Stimulated activated CD8-positive, alpha-beta memory T cell treated with anti-CD3 and anti-CD28 coated beads, Interleukin-12 subunit alpha, Interleukin-12 subunit beta, amount 100 ng/mL, for 24 hours (primary cell): ENCODE data around the gene APC.
"Not testable (repeated sequence)": the region's sequence is repeated elsewhere in the genome, so short reads cannot be mapped to it uniquely, and the experiment has no call there.

Experiments
- DNase-seq: peaks from one replicate; pipeline ENCODE4 v3.0.0-alpha.2; 2020; ENCODE audit errors: extremely low read depth

The APC gene

DNA sequence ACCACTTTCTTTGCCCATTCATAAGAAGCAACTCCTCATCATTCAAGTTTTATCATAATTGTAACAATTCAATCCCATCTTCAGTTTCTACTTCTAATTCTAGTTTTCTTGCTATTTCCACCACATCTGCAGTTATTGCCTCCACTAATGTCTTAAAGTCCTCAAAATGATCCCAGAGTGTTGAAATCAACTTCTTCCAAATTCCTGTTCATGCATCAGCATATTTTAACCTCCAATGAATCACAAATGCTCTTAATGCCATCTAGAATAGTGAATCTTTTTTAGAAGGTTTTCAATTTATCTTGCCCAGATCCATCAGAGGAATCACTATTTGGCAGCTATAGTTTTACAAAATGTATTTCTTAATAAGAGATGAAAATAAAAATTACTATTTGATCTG, 120.2 kb downstream of the APC start:
- no peak for DNase-seq

DNA sequence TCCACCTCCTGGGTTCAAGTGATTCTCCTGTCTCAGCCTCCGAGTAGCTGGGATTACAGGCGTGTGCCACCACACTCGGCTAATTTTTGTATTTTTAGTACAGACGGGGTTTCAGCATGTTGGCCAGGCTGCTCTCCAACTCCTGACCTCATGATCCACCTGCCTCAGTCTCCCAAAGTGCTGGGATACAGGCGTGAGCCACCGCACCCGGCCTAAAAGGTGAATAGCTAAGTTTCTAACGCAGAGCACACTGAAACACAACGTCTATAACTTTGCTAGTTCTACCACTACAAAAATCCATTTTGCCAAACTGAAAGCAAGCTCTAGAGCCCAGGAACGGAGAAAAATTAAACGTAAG, 122.9 kb downstream of the APC start:
- DNase-seq: not testable (repeated sequence)

DNA sequence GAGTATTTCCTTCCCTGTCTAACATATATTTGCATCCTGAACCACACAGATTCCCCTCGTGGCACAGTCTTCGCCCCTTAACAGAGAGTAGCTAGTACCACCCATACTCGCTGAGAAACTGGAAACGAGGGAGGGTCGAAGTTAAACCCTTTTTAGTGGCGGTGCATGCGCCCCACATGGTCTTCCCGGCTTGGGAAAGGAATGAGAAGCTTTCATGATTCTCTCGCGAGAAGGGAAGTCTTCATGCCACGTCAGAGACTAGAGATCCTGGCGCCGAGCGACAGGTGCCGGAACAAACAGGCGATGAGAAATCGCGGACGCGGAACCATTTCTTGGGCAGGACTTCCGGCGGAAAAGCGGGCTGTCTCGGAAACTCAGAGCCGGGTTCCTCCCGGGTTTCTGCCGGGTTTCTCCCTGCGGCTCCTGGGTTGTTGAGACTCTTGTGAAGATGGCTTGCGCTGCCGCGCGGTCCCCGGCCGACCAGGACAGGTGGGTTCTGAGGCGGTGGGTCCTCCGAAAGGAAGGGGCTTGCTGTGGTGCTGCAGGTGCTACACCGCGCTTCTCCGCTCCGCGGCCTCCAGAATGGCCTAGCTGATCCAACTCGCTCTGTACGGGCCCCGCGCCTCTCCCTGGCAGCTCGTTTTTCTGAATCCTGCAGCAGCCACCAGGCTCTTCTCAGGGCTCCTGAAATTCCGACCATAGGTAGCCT, 123.4 kb downstream of the APC start, which contains the start of gene SRP19:
Gene SRP19 (plus strand): TSS at position 359 of the 709 bp plus-strand sequence. CDS start 90 bp downstream, at position 449.
- DNase-seq: peak; percentile 68

DNA sequence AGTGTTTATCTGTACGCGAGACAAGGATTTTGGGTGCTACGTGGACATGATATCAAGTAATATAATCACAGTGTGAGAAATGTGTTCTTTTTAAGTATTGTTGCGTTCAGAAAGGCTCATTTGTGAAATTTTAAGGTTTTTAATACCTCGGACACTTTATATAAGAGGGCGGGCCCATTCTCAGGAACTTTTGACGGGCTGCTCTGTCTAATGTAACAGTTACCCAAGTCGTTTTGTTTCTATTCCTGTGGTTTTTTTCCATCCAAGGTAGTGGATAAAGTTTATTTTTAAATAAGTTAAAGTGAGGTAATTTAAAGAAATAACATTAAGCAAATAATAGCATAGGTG, 123.9 kb downstream of the APC start:
- no peak for DNase-seq

DNA sequence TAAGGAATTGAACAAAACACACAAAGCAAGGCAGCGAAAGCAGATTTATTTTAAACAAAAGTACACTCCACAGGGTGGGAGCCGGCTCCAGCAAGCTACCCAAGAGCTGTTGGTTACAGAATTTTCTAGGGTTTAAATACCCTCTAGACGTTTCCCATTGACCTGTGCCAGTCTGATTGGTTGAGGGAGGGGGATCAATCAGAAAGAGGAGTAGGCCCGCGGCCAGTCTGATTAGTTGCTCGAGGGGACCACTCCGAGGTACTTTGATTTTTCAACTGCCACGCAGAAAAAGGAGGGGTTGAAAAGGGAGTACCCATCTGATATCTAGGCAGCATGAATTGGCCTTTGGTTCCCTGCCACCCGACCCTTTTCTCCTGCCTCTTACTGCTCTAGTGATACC, 124.4 kb downstream of the APC start:
- DNase-seq: no peak

DNA sequence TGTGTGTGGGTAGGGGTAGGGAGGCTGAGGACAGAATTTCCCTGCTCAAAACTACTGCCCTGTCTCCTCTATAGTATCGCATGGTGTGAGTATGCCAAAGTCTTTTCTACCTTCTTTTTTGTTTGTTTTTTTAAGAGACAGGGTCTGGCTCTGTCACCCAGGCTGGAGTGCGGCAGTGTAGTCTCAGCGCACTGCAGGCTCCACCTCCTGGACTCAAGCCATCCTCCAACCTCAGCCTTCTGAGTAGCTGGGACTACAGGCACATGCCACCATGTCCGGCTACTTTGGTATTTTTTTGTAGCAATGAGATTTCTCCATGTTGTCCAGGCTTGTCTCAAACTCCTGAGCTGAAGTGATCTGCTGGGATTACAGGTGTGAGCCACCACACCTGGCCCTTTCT, 125.9 kb downstream of the APC start:
- DNase-seq: no peak

DNA sequence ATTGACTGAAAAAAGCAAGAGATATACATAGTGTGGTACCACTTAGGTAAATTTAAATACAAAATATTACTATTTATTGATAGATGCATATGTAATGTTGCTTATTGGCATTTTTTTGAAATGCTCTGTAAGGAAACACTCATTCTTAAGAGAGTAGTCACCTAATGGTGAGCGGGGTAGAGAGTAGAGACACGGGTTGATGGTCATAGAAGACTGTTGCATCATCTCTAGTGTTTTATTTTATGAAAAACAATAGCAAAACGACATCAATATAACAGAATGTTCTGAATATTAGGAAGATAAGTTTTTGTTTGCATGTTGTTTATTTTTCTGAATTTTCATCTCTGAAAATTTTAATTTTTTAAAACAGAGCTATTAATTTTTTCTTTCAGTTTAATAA, 127.4 kb downstream of the APC start:
- DNase-seq: no peak

DNA sequence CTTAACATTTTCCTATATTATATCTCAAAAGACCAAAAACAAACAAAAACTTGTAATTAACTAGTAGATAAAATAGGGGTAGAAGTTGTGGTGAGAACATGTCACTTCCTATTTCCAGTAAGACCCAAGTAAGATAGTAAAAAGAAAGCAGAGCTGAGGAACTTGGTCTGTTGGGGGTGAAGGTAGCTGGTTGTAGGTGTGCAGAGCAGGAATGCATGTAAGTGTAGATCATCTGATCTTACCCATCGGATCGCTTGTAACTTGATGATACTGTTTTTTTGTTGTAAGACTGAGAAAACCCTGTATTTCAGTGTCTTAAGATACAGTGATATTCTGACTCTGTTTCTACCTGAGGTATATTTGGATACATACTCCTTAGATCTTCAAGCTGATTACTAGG, 129.1 kb downstream of the APC start:
- no peak for DNase-seq

DNA sequence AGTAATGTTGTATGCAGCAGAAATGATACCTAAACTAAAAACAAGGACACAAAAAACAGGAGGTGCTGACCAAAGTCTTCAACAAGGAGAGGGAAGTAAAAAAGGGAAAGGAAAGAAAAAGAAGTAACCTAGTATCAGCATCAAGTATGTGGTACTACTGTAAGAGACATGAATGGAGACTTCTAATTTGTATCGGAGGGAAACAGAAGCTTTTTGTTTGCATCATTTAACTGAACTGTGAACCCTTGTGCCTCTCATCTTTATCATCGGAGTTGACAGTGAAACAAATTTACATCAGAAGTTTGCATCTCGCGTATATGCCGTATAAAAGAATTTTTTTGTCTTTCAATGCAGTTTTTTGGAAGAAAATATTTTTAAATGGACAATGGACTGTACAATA, 129.7 kb downstream of the APC start:
- DNase-seq: no peak

DNA sequence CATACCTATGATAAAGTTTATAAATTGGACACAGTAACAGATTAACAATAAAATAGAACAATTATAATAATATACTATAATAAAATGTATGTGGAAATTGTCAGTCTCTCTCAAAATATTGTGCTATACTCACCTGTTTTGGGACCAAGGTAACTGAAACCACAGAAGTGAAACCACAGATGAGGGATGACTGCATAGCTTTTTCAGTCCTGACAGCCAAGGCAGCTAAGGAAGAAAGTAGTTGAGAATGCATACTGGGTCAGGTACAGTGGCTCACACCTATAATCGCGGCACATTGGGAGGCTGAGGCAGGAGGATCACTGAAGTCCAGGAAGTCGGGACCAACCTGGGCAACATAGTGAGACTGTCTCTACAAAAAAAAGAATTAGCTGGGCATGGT, 132.3 kb downstream of the APC start:
- no peak for DNase-seq

DNA sequence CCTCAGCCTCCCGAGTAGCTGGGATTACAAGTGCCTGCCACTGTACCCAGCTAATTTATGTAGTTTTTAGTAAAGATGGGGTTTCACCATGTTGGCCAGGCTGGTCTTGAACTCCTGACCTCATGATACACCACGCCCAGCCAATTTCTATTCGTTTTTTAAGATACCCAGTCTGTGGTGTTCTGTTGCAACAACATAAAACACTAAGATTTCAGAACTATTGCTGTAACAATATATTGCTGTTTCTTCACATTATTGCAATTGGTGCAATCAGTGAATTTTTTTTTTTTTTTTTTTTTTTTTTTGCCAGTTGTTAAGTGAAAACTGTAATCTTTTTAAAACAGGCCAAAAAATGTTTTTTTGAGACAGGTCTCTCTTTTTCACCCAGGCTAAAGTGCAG, 133.3 kb downstream of the APC start:
- no peak for DNase-seq

DNA sequence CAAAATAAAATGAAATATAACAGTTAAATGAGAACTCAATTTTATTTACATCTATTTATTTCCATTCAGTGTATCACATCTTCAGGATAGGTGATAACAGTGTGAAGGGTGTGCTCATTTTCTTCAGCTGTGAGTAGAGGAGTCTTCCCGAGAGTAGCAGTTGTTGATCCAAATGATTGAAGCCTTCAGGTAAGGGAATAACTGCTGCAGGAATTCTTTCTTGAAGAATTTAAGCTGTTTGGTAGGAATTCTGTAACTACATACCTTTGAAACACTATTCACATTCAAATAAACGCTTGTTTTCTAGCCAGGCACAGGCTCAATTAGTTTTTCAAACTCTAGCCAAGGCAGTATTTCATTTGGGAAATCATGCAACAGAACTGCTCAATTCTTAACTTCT, 138.7 kb downstream of the APC start:
- DNase-seq: no peak

DNA sequence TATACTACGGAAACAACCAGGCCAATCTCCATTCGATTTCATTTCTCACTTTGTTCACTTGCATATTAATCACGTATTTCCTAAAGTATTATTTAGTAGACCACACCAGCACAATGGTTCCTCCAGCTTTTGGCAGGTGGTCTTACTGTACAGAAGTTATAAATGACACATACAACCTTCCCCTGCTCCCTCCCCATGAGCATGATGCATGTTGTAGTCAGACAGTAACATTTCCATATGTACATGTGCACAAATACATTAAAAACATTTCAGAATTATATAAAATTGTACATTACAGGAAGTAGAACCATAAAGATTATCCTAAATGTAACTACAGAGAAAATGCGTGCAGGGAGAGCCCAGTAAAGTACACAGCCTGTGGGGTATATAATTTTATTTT, 140.4 kb downstream of the APC start:
- no peak for DNase-seq

DNA sequence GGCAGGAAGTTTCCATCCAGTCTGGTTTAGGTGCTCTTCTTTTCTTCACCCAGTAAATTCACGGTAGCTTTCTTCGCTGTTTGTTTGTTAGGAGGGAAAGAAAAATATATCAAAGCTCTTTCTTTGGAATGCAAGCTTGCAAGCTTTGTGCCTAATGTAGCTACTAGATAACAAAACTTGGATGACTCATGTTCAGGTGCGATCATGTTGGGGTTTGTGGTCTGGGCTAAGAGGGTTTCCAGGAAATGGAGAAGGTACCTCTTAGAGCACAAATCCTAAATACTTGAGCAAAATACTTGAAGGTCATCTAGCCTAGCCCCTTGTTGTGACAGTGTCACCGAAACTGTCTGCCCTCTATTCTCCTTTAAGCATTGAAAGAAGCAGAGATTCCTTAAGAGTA, 141.1 kb downstream of the APC start:
- DNase-seq: no peak

DNA sequence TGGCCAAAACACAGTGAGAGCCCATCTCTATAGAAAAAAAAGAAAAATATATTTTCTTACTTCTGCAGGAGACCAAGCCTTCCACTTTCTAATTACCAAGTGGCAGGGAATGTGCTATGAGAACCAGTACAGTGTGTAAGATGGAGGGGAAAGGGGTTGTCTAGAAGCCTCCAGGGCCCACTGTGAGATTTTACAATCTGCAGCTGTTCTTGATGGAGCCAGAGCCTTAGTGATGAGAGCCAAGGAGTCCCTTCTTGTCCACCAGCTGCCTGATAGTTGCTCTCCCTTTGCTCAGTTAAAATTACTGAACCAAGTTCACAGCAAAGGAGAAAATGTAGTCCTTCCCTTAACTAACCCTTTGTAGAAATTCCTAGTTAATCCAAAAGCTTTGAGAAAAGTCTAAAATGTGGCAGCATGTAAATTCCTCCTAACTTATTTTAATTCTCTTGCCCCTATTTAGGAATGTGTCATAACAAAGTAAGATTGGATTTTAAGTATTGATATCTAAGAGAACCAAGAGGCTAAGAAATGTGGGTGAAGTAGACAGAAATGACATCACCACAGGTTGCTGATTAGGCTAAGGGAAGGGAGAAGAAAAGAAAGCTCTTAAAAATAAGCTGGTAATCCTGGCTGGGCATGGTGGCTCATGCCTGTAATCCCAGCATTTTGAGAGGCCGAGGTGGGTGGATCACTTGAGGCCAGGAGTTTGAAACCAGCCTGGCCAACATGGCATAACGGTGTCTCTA, 142.7 kb downstream of the APC start:
- no peak for DNase-seq

DNA sequence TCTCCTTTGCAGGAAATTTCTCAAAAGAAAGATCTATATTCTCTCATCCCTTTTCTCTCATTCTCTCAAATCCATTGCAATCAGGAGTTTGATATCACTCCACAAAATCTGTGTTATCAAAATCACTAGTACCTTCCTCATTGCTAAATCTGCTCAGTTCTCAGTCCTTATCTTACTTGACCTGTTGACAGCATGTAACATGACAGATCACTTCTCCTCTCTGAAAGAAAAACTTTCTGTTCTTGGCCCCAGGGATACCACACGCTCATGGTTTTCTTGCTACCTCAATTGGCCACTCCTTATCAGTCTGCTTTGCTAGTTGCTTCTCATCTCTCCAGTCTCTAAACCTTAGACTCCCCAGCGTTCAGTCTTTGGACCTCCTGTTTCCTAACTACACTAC, 145.5 kb downstream of the APC start:
- no peak for DNase-seq

DNA sequence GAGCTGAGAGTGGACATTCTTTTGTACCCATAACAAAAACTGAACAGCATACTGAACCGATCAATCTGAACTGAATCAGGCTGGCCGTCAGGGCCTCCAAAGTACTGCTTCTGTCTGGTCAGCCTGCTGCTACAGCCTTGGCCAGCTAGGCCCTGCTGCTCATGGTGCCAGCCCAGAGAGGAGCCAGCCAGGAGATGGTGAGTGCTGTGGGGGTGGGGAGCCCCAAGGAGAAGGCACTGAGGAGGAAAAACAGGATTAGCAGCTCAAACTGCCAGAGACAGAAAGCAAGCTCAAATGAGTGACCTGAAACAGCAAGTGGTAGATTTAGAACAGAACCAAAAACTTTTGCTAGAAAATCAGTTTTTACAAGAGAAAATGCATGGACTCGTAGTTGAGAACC, 147.3 kb downstream of the APC start:
- DNase-seq: no peak

DNA sequence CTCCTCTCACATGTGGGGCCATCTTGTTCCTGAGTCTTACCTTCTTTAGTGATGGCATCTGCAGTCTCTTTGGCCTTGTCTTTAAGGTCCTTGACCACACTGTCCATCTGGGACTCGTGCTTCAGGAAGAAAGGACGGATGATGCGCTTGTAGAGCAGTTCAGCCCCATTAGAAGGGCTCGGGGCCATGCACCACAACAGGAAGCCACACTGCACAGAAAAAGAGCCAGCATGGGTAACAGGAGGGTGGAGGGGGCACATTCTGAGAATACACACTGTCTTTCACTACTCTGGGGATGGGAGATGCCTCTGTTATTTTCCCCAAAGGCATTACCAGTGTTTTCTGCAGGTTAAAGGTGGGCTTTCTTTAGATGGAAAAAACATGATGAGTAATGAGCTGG, 149.3 kb downstream of the APC start:
- no peak for DNase-seq

DNA sequence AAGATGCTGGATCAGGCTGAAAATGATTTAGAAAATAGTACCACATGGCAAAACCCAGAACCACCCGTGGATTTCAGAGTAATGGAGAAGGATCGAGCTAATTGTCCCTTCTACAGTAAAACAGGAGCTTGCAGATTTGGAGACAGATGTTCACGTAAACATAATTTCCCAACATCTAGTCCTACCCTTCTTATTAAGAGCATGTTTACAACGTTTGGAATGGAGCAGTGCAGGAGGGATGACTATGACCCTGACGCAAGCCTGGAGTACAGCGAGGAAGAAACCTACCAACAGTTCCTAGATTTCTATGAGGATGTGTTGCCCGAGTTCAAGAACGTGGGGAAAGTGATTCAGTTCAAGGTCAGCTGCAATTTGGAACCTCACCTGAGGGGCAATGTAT, 154.4 kb downstream of the APC start:
- not testable (repeated sequence) for DNase-seq

DNA sequence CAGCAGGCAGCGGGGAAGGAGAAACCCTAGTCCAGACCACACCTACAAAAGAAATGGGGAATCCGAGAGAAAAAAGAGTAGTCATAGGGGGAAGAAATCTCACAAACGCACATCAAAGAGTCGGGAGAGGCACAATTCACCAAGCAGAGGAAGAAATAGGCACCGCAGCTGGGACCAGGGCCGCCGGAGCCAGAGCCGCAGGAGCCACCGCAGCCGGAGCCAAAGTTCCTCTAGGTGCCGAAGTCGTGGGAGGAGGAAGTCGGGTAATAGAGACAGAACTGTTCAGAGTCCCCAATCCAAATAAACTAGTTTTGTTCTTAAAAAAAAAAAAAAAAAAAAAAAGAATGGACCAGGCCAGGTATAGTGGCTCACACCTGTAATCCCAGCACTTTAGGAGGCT, 155.1 kb downstream of the APC start:
- DNase-seq: no peak

DNA sequence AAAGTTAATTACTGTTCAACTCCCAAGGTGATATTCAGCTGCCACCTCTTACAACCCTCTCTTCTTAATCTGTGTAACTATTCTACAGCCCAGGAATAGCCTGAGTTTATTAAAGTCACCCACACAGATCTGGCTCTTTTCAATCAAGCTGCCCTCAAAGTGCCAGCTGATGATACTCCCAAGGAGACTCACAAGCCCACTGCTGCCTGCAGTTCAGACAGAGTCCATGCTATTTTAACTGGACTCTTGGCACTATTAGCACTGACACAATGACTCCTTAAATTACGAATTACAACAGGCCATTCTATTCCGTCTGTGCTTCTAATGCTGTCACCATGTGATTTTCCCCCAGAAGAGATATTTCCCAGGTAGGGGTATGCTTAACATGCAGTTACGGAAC, 158.0 kb downstream of the APC start:
- DNase-seq: no peak
